Measurements from ENCODE around the gene ALDH3B1.

Gene ALDH3B1

GRCh38 chr11:67997475-67997921, 12.6 kb upstream of the ALDH3B1 start:
- no peak for DNase-seq

GRCh38 chr11:67998150-67999045, 11.7 kb upstream of the ALDH3B1 start:
- DNase-seq = no peak

GRCh38 chr11:67999201-67999629, 10.9 kb upstream of the ALDH3B1 start:
- no peak for DNase-seq

GRCh38 chr11:67999704-68000103, 10.4 kb upstream of the ALDH3B1 start:
- DNase-seq = no peak

- DNase-seq = no peak
These were observed 7.6 kb upstream of the ALDH3B1 start for GRCh38 chr11:68002575-68002937.

- no peak for DNase-seq
These were observed 6.9 kb upstream of the ALDH3B1 start for GRCh38 chr11:68002938-68003845.

- peak; percentile 23 for DNase-seq
These were observed 6.1 kb upstream of the ALDH3B1 start, which contains the start of gene UNC93B1 for GRCh38 chr11:68003846-68004550. UNC93B1 (minus strand) TSS chr11:68004097; CDS start chr11:68004043, 54 bp downstream.

GRCh38 chr11:68004551-68005335, 5.4 kb upstream of the ALDH3B1 start:
- no peak for DNase-seq

GRCh38 chr11:68006606-68007166, 3.4 kb upstream of the ALDH3B1 start:
- no peak for DNase-seq

- no peak for DNase-seq
These were observed 2.4 kb upstream of the ALDH3B1 start for GRCh38 chr11:68007498-68008380.

- peak; percentile 30 for DNase-seq
These were observed 1.5 kb upstream of the ALDH3B1 start for GRCh38 chr11:68008381-68009337.

GRCh38 chr11:68009391-68010089, 587 bp upstream of the ALDH3B1 start:
- DNase-seq = no peak

- no peak for DNase-seq
These were observed 1.2 kb downstream of the ALDH3B1 start for GRCh38 chr11:68011051-68011943.

GRCh38 chr11:68012044-68012842, 2.1 kb downstream of the ALDH3B1 start:
- no peak for DNase-seq

GRCh38 chr11:68012843-68013610, 2.9 kb downstream of the ALDH3B1 start:
- DNase-seq = no peak

GRCh38 chr11:68013611-68014156, 3.6 kb downstream of the ALDH3B1 start:
- no peak for DNase-seq
